Panc1 (cell line): ENCODE measurements around the gene CCDC187. TPM values are rescaled to one million over a fixed set of nuclear protein-coding genes. Genes with fewer than 3 reads are reported as not detected.

ENCODE experiments used
- ATAC-seq: fragments of 200-7000 bp; cut with Tn5 transposase; 2 replicates; pipeline ENCODE4 v1.9.1; 2020; ENCODE audit warnings: mild to moderate bottlenecking, moderate library complexity
- BruUV-seq: library from RNA; stranded (reverse); fragments of 400-500 nt; replicated peaks from 2 replicates; lab custom pipeline; 2021; lab: Mats Ljungman, UMichigan
- CTCF ChIA-PET: fragments of 300-600 bp; sonication (Branson Sonifier 250); formaldehyde crosslinking; loops from one replicate; lab custom pipeline; 2022; ENCODE audit warnings: antibody characterized with exemption; lab: Charles Lee
- POLR2A ChIA-PET: fragments of 300-600 bp; sonication (Branson Sonifier 250); formaldehyde crosslinking; loops from one replicate; lab custom pipeline; 2022; ENCODE audit warnings: antibody characterized with exemption; lab: Charles Lee
- DNase-seq: peaks from one replicate; pipeline ENCODE4 v3.0.0-alpha.2; 2010; ENCODE audit warnings: low read depth, low spot score
- H3K27ac ChIP-seq: 2 replicates; pipeline ENCODE4 v1.5.1; 2011; ENCODE audit warnings: mild to moderate bottlenecking, low read length, inconsistent platforms
- H3K27me3 ChIP-seq: fragments of 200-500 bp; sonication (Bioruptor generic); 2 replicates; pipeline ENCODE4 v1.6.0; 2014; ENCODE audit warnings: low read length, inconsistent platforms; ENCODE audit not compliant: control insufficient read depth, insufficient read depth
- H3K36me3 ChIP-seq: fragments of 200-500 bp; sonication (Bioruptor generic); 2 replicates; pipeline ENCODE4 v1.5.1; 2014; ENCODE audit warnings: inconsistent platforms, mild to moderate bottlenecking, low read length, moderate library complexity; ENCODE audit not compliant: control insufficient read depth, insufficient read depth
- H3K4me1 ChIP-seq: 2 replicates; pipeline ENCODE4 v1.5.1; 2011; ENCODE audit warnings: inconsistent platforms, mild to moderate bottlenecking, low read length, moderate library complexity; ENCODE audit not compliant: control insufficient read depth, insufficient read depth
- H3K4me3 ChIP-seq, 2 experiments: 2 replicates each; pipeline ENCODE4 v1.5.1; 2011 to 2012; ENCODE audit warnings: low read depth in 2 of 2, low read length in 2 of 2, mild to moderate bottlenecking in 2 of 2, inconsistent platforms in 1 of 2, moderate library complexity in 1 of 2
- H3K9me3 ChIP-seq: fragments of 200-500 bp; sonication (Bioruptor generic); 2 replicates; pipeline ENCODE4 v1.5.1; 2014; ENCODE audit warnings: low read depth, mild to moderate bottlenecking, inconsistent platforms, low read length, moderate library complexity; ENCODE audit not compliant: control insufficient read depth, insufficient read depth
- POLR2AphosphoS5 ChIP-seq: IDR thresholded peaks from 2 replicates; pipeline ENCODE4 v1.6.1; 2012; ENCODE audit warnings: mild to moderate bottlenecking, low read depth, low read length, moderate library complexity
- SIN3A ChIP-seq: IDR thresholded peaks from 2 replicates; pipeline ENCODE4 v1.6.1; 2012; ENCODE audit warnings: low read depth, mild to moderate bottlenecking, low read length, moderate library complexity, borderline replicate concordance; ENCODE audit not compliant: insufficient read depth
- TCF7L2 ChIP-seq: IDR thresholded peaks from 2 replicates; pipeline ENCODE4 v1.6.1; 2011; ENCODE audit warnings: mild to moderate bottlenecking, low read depth, low read length, inconsistent platforms
- in situ Hi-C: cut with HindIII; loops from 2 replicates; pipeline ENCODE4 v1.10.0; 2016; ENCODE audit warnings: low sequenced_read_pairs, low pct_unique_long_range_greater_than_20kb
- intact Hi-C: fragments of 100-400 bp; cut with micrococcal nuclease; formaldehyde crosslinking; loops from one replicate; pipeline ENCODE4 v1.10.0; 2022; ENCODE audit not compliant: unreplicated experiment
- total RNA-seq: library from RNA; stranded (reverse); gene quantifications from one replicate; pipeline ENCODE4 v1.2.1, GENCODE V29; 2021; ENCODE audit not compliant: unreplicated experiment
- TF ChIP-seq, protein P1 (sequence below): fragments of 450-650 bp; IDR thresholded peaks from 2 replicates; pipeline ENCODE4 v1.5.1; 2017; ENCODE audit warnings: mild to moderate bottlenecking
- TF ChIP-seq, protein P2 (sequence below), 2 experiments: IDR thresholded peaks; 2 replicates each; pipeline ENCODE4 v1.6.1; 2011 to 2012; ENCODE audit warnings: low read depth in 2 of 2, control low read depth in 1 of 2, low read length in 1 of 2, mild to moderate bottlenecking in 1 of 2, moderate library complexity in 1 of 2; ENCODE audit not compliant: insufficient read depth in 1 of 2

Gene CCDC187
- total RNA-seq, 1 experiment from 2014 or later: not detected

DNA sequence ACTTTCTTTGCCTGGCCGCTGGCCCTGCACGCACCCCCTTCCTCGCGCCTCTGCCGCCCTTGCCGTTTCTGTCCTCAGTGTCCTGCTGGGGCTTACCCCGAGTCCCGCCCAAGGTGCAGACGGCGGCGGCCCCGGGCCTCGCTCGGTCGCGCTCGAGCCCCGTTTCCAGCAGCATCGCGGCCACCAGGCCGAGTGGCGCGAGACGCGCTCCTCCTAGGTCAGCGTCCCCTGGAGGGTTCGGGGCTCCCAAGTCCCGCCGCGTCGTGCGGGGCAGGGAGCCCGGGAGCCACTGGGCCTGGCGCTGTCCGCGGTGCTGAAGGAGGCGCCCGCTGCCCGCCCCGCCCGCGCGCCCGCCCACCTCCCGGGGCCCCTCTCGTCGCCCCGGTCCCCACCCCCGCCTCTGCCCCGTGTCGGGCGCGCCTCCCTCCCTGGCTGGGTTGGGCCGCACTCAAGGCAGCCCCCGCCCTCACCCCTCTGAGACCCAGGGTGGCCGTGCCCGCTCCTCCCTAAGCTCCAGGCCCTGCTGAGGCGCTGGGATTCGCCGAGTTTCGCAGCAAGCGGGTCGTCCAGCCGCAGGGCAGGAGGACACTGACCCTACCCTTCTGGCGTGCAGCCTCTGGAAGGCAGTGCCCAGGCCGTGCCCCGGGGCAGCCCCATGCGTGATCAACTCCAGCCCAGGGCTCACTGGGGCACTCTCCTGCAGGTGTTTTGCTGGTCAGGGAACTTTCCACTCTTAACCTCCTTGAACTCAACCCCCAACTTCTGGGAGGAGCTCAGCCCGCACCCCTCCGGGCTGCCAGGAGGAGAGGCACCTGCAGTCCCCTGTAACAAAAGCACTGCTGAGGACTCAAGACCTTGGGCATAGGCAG, 98.8 kb downstream of the CCDC187 start, which contains the start of gene LHX3:
Gene LHX3 (minus strand): TSS at position 291 of the 869 bp plus-strand sequence. CDS start 116 bp downstream, at position 175.
- ChIA-PET CTCF (no interaction called here), POLR2A (no interaction called here)
- no peak for ATAC-seq
- Histone ChIP-seq H3K36me3 (no peaks in the 10 kb centered on the region), H3K4me1 (peaks cover 2% of the 10 kb centered on the region; the same call in 1 of the 2 replicates), H3K27me3 (no peaks in the 10 kb centered on the region), H3K27ac (no peak within 1 kb of the TSS), H3K4me3 (no peak within 1 kb of the TSS), H3K9me3 (no peaks in the 10 kb centered on the region)
- TF ChIP-seq, protein P1, sequence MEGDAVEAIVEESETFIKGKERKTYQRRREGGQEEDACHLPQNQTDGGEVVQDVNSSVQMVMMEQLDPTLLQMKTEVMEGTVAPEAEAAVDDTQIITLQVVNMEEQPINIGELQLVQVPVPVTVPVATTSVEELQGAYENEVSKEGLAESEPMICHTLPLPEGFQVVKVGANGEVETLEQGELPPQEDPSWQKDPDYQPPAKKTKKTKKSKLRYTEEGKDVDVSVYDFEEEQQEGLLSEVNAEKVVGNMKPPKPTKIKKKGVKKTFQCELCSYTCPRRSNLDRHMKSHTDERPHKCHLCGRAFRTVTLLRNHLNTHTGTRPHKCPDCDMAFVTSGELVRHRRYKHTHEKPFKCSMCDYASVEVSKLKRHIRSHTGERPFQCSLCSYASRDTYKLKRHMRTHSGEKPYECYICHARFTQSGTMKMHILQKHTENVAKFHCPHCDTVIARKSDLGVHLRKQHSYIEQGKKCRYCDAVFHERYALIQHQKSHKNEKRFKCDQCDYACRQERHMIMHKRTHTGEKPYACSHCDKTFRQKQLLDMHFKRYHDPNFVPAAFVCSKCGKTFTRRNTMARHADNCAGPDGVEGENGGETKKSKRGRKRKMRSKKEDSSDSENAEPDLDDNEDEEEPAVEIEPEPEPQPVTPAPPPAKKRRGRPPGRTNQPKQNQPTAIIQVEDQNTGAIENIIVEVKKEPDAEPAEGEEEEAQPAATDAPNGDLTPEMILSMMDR: no peak
- TF ChIP-seq, protein P2, sequence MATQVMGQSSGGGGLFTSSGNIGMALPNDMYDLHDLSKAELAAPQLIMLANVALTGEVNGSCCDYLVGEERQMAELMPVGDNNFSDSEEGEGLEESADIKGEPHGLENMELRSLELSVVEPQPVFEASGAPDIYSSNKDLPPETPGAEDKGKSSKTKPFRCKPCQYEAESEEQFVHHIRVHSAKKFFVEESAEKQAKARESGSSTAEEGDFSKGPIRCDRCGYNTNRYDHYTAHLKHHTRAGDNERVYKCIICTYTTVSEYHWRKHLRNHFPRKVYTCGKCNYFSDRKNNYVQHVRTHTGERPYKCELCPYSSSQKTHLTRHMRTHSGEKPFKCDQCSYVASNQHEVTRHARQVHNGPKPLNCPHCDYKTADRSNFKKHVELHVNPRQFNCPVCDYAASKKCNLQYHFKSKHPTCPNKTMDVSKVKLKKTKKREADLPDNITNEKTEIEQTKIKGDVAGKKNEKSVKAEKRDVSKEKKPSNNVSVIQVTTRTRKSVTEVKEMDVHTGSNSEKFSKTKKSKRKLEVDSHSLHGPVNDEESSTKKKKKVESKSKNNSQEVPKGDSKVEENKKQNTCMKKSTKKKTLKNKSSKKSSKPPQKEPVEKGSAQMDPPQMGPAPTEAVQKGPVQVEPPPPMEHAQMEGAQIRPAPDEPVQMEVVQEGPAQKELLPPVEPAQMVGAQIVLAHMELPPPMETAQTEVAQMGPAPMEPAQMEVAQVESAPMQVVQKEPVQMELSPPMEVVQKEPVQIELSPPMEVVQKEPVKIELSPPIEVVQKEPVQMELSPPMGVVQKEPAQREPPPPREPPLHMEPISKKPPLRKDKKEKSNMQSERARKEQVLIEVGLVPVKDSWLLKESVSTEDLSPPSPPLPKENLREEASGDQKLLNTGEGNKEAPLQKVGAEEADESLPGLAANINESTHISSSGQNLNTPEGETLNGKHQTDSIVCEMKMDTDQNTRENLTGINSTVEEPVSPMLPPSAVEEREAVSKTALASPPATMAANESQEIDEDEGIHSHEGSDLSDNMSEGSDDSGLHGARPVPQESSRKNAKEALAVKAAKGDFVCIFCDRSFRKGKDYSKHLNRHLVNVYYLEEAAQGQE (IDR thresholded peaks at IDR 0.05; ENCODE audit: insufficient read depth in 1 of 2, low read depth in 2 of 2, low read length in 1 of 2): peak; percentile 73 to 91
- no peak for TF ChIP-seq POLR2AphosphoS5
- no peak for DNase-seq
- intact Hi-C loops (no loop called here), in situ Hi-C loops (no loop called here)
- no TSS peak for BruUV-seq

DNA sequence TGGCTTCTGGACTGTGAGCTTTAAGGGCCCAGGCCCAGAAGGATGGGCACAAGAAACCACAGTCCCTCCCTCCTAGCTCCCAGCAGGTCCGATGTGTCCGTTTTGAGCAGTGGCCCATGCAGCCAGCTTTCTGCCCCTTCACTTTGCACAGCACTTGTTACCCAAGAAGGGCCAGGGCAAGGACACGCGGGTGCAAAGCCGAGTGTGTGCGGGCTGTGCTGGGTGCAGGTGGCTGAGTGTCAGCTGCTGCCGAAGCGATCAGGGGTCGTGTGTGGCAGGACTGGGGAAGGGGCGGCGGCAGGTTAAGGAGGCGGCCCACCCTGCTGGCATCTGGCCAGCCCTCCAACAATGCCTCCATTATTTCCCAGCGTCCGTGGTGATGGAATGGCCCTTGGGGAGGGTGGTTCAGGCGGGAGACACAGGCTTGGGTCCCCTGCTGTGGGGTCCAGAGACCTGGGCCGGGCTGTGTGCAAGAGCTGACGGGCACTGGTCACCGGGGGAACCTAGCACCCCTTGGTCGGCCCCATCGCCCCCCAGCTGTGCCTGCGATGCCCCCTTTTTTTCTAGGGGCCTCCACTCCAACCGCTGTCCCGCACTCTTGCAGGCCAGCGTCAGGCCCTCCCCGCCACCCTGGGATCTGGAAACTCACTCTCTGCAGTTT, 99.6 kb downstream of the CCDC187 start:
- no peak for DNase-seq
- no peak overlapping the region for H3K27ac ChIP-seq
- intact Hi-C loops (no loop called here), in situ Hi-C loops (no loop called here)
- H3K4me1 ChIP-seq: peaks cover 2% of the 10 kb centered on the region; the same call in 1 of the 2 replicates
- POLR2A ChIA-PET: no interaction called here
- CTCF ChIA-PET: no interaction called here
- no peak for TF ChIP-seq SIN3A
- TF ChIP-seq TCF7L2: no peak
- TF ChIP-seq, protein P2 (IDR thresholded peaks at IDR 0.05; ENCODE audit: insufficient read depth in 1 of 2, low read depth in 2 of 2, low read length in 1 of 2): no peak
- TF ChIP-seq, protein P1: no peak
- no peak for TF ChIP-seq POLR2AphosphoS5
- ATAC-seq: peak; percentile 23
- H3K9me3 ChIP-seq: no peaks in the 10 kb centered on the region
- no peak overlapping the region for H3K4me3 ChIP-seq
- no peaks in the 10 kb centered on the region for H3K27me3 ChIP-seq
- H3K36me3 ChIP-seq: no peaks in the 10 kb centered on the region
- BruUV-seq: no TSS peak
